DND-41 (cell line): ENCODE measurements around the gene CLEC18A.
A peak's percentile ranks its signal among the peaks of the same experiment; 100 is the strongest.

ENCODE experiments used
- ATAC-seq: fragments of 200-7000 bp; cut with Tn5 transposase; 3 replicates; pipeline ENCODE4 v1.9.1; 2021; ENCODE audit warnings: low read depth; ENCODE audit not compliant: insufficient read depth
- DNase-seq: peaks from one replicate; pipeline ENCODE4 v3.0.0-alpha.2; 2020
- H2AFZ ChIP-seq: 2 replicates; pipeline ENCODE4 v1.6.0; 2012; ENCODE audit warnings: low read depth, low read length
- H3K27ac ChIP-seq: 2 replicates; pipeline ENCODE4 v1.5.1; 2012; ENCODE audit warnings: low read length, inconsistent platforms
- H3K27me3 ChIP-seq: fragments of 200-600 bp; sonication (generic); 2 replicates; pipeline ENCODE4 v1.6.0; 2012; ENCODE audit warnings: low read length, mild to moderate bottlenecking, inconsistent platforms; ENCODE audit not compliant: insufficient read depth, poor library complexity
- H3K36me3 ChIP-seq: 2 replicates; pipeline ENCODE4 v1.5.1; 2012; ENCODE audit warnings: low read length, inconsistent platforms; ENCODE audit not compliant: insufficient read depth
- H3K4me1 ChIP-seq: 2 replicates; pipeline ENCODE4 v1.5.1; 2012; ENCODE audit warnings: mild to moderate bottlenecking, low read length; ENCODE audit not compliant: insufficient read depth
- H3K4me2 ChIP-seq: 2 replicates; pipeline ENCODE4 v1.6.0; 2012; ENCODE audit warnings: mild to moderate bottlenecking, moderate library complexity, low read length, inconsistent platforms; ENCODE audit not compliant: insufficient read depth
- H3K4me3 ChIP-seq, 2 experiments: fragments of 200-600 bp in 1 of 2; shearing (Covaris generic) in 1 of 2; 2 replicates each; pipeline ENCODE4 v1.5.1; 2012 to 2016; ENCODE audit warnings: inconsistent platforms in 2 of 2, low read length in 2 of 2, mild to moderate bottlenecking in 2 of 2, low read depth in 1 of 2, moderate library complexity in 1 of 2
- H3K79me2 ChIP-seq: 2 replicates; pipeline ENCODE4 v1.6.0; 2012; ENCODE audit warnings: low read length, inconsistent platforms; ENCODE audit not compliant: insufficient read depth
- H3K9ac ChIP-seq: 2 replicates; pipeline ENCODE4 v1.6.0; 2012; ENCODE audit warnings: low read depth, mild to moderate bottlenecking, inconsistent platforms, low read length, moderate library complexity
- H3K9me3 ChIP-seq: 2 replicates; pipeline ENCODE4 v1.5.1; 2012; ENCODE audit warnings: low read length, moderate library complexity, mild to moderate bottlenecking, inconsistent platforms; ENCODE audit not compliant: insufficient read depth, severe bottlenecking
- H4K20me1 ChIP-seq: 2 replicates; pipeline ENCODE4 v1.6.0; 2012; ENCODE audit warnings: low read length; ENCODE audit not compliant: insufficient read depth
- EZH2 ChIP-seq: IDR thresholded peaks from 3 replicates; pipeline ENCODE4 v1.6.1; 2012; ENCODE audit warnings: borderline replicate concordance, low read depth, mild to moderate bottlenecking, moderate library complexity, low read length, inconsistent platforms; ENCODE audit not compliant: severe bottlenecking
- TF ChIP-seq, protein P1 (sequence below): IDR thresholded peaks from 2 replicates; pipeline ENCODE4 v1.5.1; 2012; ENCODE audit warnings: borderline replicate concordance, low read length, moderate library complexity, mild to moderate bottlenecking; ENCODE audit not compliant: poor library complexity, severe bottlenecking; ENCODE audit errors: extremely low read depth

The CLEC18A gene

DNA sequence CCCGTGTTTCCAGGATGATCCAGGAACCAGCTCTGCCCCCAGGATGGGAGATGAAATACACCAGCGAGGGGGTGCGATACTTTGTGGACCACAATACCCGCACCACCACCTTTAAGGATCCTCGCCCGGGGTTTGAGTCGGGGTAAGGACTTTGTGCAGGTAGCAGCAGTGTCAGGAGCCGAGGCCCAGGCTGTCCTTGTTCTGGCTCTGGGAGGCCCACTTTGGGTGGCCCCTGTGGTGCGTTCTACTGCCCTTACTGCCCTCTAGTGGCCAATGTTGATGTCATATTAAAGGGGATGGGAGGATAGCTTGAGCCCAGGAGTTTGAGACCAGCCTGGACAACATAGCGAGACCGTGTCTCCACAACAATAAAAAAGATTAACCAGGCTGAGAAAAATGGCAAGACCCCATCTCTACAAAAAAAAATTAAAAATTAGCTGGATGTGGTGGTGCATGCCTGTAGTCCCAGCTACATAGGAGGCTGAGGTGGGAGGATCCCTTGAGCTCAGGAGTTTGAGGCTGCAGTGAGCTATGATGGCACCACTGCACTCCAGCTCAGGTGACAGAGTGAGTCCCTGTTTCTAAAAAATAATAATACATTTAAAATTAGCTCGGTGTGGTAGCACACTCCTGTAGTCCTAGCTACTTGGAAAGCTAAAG, 20.9 kb upstream of the CLEC18A start:
- ATAC-seq (peak; percentile 93), DNase-seq (peak; percentile 59)
- no peak overlapping the region for H3K9ac ChIP-seq
- H4K20me1 ChIP-seq = no peaks in the 10 kb centered on the region
- H3K9me3 ChIP-seq = no peaks in the 10 kb centered on the region
- no peak overlapping the region for H3K4me2 ChIP-seq
- H2AFZ ChIP-seq = no peak overlapping the region
- H3K4me3 ChIP-seq = no peak overlapping the region
- no peak overlapping the region for H3K27ac ChIP-seq
- H3K36me3 ChIP-seq = 0 out of 2 replicates have a peak, but pooled peaks cover 3% of the 10 kb centered on the region
- no peaks in the 10 kb centered on the region for H3K79me2 ChIP-seq
- H3K4me1 ChIP-seq = no peaks in the 10 kb centered on the region
- H3K27me3 ChIP-seq = no peaks in the 10 kb centered on the region
- no peak for TF ChIP-seq EZH2
- TF ChIP-seq, protein P1, sequence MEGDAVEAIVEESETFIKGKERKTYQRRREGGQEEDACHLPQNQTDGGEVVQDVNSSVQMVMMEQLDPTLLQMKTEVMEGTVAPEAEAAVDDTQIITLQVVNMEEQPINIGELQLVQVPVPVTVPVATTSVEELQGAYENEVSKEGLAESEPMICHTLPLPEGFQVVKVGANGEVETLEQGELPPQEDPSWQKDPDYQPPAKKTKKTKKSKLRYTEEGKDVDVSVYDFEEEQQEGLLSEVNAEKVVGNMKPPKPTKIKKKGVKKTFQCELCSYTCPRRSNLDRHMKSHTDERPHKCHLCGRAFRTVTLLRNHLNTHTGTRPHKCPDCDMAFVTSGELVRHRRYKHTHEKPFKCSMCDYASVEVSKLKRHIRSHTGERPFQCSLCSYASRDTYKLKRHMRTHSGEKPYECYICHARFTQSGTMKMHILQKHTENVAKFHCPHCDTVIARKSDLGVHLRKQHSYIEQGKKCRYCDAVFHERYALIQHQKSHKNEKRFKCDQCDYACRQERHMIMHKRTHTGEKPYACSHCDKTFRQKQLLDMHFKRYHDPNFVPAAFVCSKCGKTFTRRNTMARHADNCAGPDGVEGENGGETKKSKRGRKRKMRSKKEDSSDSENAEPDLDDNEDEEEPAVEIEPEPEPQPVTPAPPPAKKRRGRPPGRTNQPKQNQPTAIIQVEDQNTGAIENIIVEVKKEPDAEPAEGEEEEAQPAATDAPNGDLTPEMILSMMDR = peak; percentile 77

- peaks cover 14% of the 10 kb centered on the region; the same call in 1 of the 2 replicates for H3K36me3 ChIP-seq
- ATAC-seq = no peak
Measured at GRCh38 chr16:69931631-69932030, 19.5 kb upstream of the CLEC18A start.

DNA sequence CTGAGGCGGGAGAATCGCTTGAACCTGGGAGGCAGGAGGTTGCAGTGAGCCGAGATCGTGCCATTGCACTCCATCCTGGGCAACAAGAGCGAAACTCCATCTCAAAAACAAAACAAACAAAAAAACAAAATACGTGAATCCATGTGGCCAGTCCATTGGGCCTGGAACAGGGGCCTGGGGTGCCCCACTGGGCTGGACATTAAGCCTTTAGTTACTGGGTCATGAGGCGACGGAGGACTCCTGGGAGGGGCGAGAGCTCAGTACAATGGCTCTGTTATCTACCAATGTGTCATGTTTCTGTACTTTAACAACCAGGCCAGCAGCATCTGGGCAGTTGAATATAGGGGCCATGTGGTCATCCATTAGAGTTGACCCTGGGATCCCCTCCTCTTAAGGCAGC, 18.9 kb upstream of the CLEC18A start:
- TF ChIP-seq EZH2 = no peak
- Histone ChIP-seq H3K4me1 (no peaks in the 10 kb centered on the region), H3K4me2 (no peak overlapping the region), H3K27me3 (no peaks in the 10 kb centered on the region), H3K9me3 (no peaks in the 10 kb centered on the region), H3K4me3 (no peak overlapping the region), H2AFZ (no peak overlapping the region), H3K27ac (no peak overlapping the region), H3K9ac (no peak overlapping the region), H3K36me3 (peaks cover 19% of the 10 kb centered on the region), H4K20me1 (no peaks in the 10 kb centered on the region), H3K79me2 (no peaks in the 10 kb centered on the region)
- no peak for ATAC-seq
- no peak for DNase-seq

More at GRCh38 chr16:69931631-69932030, 19.5 kb upstream of the CLEC18A start:
- no peak overlapping the region for H2AFZ ChIP-seq
- no peak overlapping the region for H3K9ac ChIP-seq
- no peaks in the 10 kb centered on the region for H3K4me1 ChIP-seq
- DNase-seq = no peak
- no peaks in the 10 kb centered on the region for H3K9me3 ChIP-seq
- H3K27ac ChIP-seq = no peak overlapping the region
- H4K20me1 ChIP-seq = no peaks in the 10 kb centered on the region
- TF ChIP-seq, protein P1 = no peak
- TF ChIP-seq EZH2 = no peak
- H3K4me3 ChIP-seq = no peak overlapping the region
- H3K4me2 ChIP-seq = no peak overlapping the region
- H3K27me3 ChIP-seq = no peaks in the 10 kb centered on the region
- H3K79me2 ChIP-seq = no peaks in the 10 kb centered on the region

GRCh38 chr16:69932691-69933392, 18.3 kb upstream of the CLEC18A start:
- no peak overlapping the region for H3K4me3 ChIP-seq
- no peak overlapping the region for H3K4me2 ChIP-seq
- ATAC-seq (no peak), DNase-seq (no peak)
- no peak overlapping the region for H3K9ac ChIP-seq
- peaks cover 24% of the 10 kb centered on the region for H3K36me3 ChIP-seq
- H3K27ac ChIP-seq = no peak overlapping the region
- H3K79me2 ChIP-seq = no peaks in the 10 kb centered on the region
- H3K27me3 ChIP-seq = no peaks in the 10 kb centered on the region
- no peaks in the 10 kb centered on the region for H3K4me1 ChIP-seq
- no peaks in the 10 kb centered on the region for H4K20me1 ChIP-seq
- no peaks in the 10 kb centered on the region for H3K9me3 ChIP-seq
- no peak overlapping the region for H2AFZ ChIP-seq
- TF ChIP-seq EZH2 = no peak
- TF ChIP-seq, protein P1 = no peak
